Right atrium auricular region (tissue), 2 donors: ENCODE results near the gene CDH13. TPM values are rescaled to one million over a fixed set of nuclear protein-coding genes. Genes with fewer than 3 reads are reported as not detected.

ENCODE experiments used
- DNase-seq: peaks from one replicate; pipeline ENCODE4 v3.0.0-alpha.2; 2019; ENCODE audit warnings: low spot score
- H3K27ac ChIP-seq, 2 donors: fragments of 200-600 bp; sonication (generic); 1 replicate in 1 of 2; 2 replicates in 1 of 2; pipeline ENCODE4 v1.5.1; 2016 to 2019
- H3K27me3 ChIP-seq, 2 donors: fragments of 200-600 bp; sonication (generic); one replicate each; pipeline versions ENCODE4 v1.5.1 to v1.6.0; 2017 to 2019
- H3K36me3 ChIP-seq: fragments of 200-600 bp; sonication (generic); one replicate; pipeline ENCODE4 v1.5.1; 2016
- H3K4me1 ChIP-seq, 2 donors: fragments of 200-600 bp; sonication (generic); one replicate each; pipeline versions ENCODE4 v1.5.1 to v1.6.0; 2017 to 2019
- H3K4me3 ChIP-seq, 2 donors: fragments of 200-600 bp; sonication (generic); 1 replicate in 1 of 2; 2 replicates in 1 of 2; pipeline ENCODE4 v1.5.1; 2017 to 2019; ENCODE audit warnings: mild to moderate bottlenecking in 1 of 2, moderate library complexity in 1 of 2
- H3K9me3 ChIP-seq, 2 donors: fragments of 200-600 bp; sonication (generic); one replicate each; pipeline ENCODE4 v1.5.1; 2019
- CTCF ChIP-seq, 2 donors: fragments of 200-600 bp; sonication (generic); IDR thresholded peaks; one replicate each; pipeline ENCODE4 v1.5.1; 2019; ENCODE audit warnings: antibody characterized with exemption in 2 of 2
- total RNA-seq, 2 donors: library from RNA; depleted of rRNA; stranded (reverse); fragments of >200 nt; gene quantifications; one replicate each; pipeline ENCODE4 v1.1.0, GENCODE V29; 2016

Gene CDH13
- total RNA-seq, 2 donors from 2014 or later, result 75.4 to 85.9 TPM

- Histone ChIP-seq H3K36me3 (no peaks in the 10 kb centered on the region), H3K4me1 (peaks cover 0 to 6% of the 10 kb centered on the region in 2 donors), H3K9me3 (no peaks in the 10 kb centered on the region), H3K27ac (no peak overlapping the region), H3K27me3 (no peaks in the 10 kb centered on the region), H3K4me3 (no peak overlapping the region)
- no peak for TF ChIP-seq CTCF (IDR thresholded peaks at IDR 0.05)
- DNase-seq, result no peak
Measured at GRCh38 chr16:83115491-83116232, 488.9 kb downstream of the CDH13 start.

GRCh38 chr16:83116274-83116892, 489.6 kb downstream of the CDH13 start:
- TF ChIP-seq CTCF (IDR thresholded peaks at IDR 0.05), result no peak
- H3K36me3 ChIP-seq, result no peaks in the 10 kb centered on the region
- H3K27ac ChIP-seq, result no peak overlapping the region
- peaks cover 0 to 6% of the 10 kb centered on the region in 2 donors for H3K4me1 ChIP-seq
- no peak for DNase-seq
- H3K27me3 ChIP-seq, result no peaks in the 10 kb centered on the region
- H3K9me3 ChIP-seq, result no peaks in the 10 kb centered on the region
- H3K4me3 ChIP-seq, result no peak overlapping the region

- no peak overlapping the region for H3K4me3 ChIP-seq
- H3K36me3 ChIP-seq, result no peaks in the 10 kb centered on the region
- peaks cover 0 to 6% of the 10 kb centered on the region in 2 donors for H3K4me1 ChIP-seq
- no peak for DNase-seq
- H3K27ac ChIP-seq, result no peak overlapping the region
- H3K27me3 ChIP-seq, result no peaks in the 10 kb centered on the region
- no peak for TF ChIP-seq CTCF (IDR thresholded peaks at IDR 0.05)
- no peaks in the 10 kb centered on the region for H3K9me3 ChIP-seq
Measured at GRCh38 chr16:83117810-83118209, 491.0 kb downstream of the CDH13 start.

- DNase-seq, result no peak
- H3K27ac ChIP-seq, result no peak overlapping the region
- H3K36me3 ChIP-seq, result no peaks in the 10 kb centered on the region
- no peak for TF ChIP-seq CTCF (IDR thresholded peaks at IDR 0.05)
- H3K4me1 ChIP-seq, result peaks cover 0 to 6% of the 10 kb centered on the region in 2 donors
- no peaks in the 10 kb centered on the region for H3K27me3 ChIP-seq
- no peaks in the 10 kb centered on the region for H3K9me3 ChIP-seq
- H3K4me3 ChIP-seq, result no peak overlapping the region
Measured at GRCh38 chr16:83118365-83118764, 491.6 kb downstream of the CDH13 start.

GRCh38 chr16:83125999-83126568, 499.3 kb downstream of the CDH13 start:
- no peaks in the 10 kb centered on the region for H3K4me1 ChIP-seq
- peaks cover 4% of the 10 kb centered on the region for H3K36me3 ChIP-seq
- TF ChIP-seq CTCF (IDR thresholded peaks at IDR 0.05), result no peak
- H3K4me3 ChIP-seq, result no peak overlapping the region
- no peaks in the 10 kb centered on the region for H3K27me3 ChIP-seq
- no peak for DNase-seq
- H3K27ac ChIP-seq, result no peak overlapping the region
- H3K9me3 ChIP-seq, result no peaks in the 10 kb centered on the region
